Stomach (tissue), 9 donors: ENCODE results near the gene CCR5. TPM values are rescaled to one million over a fixed set of nuclear protein-coding genes. Genes with fewer than 3 reads are reported as not detected.

ENCODE experiments used
- DNase-seq, 2 donors: peaks; one replicate each; pipeline versions ENCODE4 v3.0.0 to v3.0.0-alpha.2; 2013 to 2019
- H3K27ac ChIP-seq, 5 donors: fragments of 200-600 bp in 4 of 5; sonication (generic) in 4 of 5; one replicate each; pipeline ENCODE4 v1.5.1; 2013 to 2019; ENCODE audit warnings: mild to moderate bottlenecking in 1 of 5, moderate library complexity in 1 of 5
- H3K27me3 ChIP-seq, 3 donors: fragments of 200-600 bp; sonication (generic); one replicate each; pipeline ENCODE4 v1.5.1; 2017 to 2019; ENCODE audit warnings: mixed run types in 1 of 3
- H3K36me3 ChIP-seq, 4 donors: fragments of 200-600 bp; sonication (generic); 1 replicate in 3 of 4; 2 replicates in 1 of 4; pipeline ENCODE4 v1.5.1; 2016 to 2019
- H3K4me1 ChIP-seq, 4 donors: fragments of 200-600 bp; sonication (generic); one replicate each; pipeline ENCODE4 v1.5.1; 2016 to 2019
- H3K4me3 ChIP-seq, 4 donors: fragments of 200-600 bp; sonication (generic) in 3 of 4; one replicate each; pipeline ENCODE4 v1.5.1; 2016 to 2019; ENCODE audit warnings: mild to moderate bottlenecking in 1 of 4
- H3K9me3 ChIP-seq, 4 donors: fragments of 200-600 bp; sonication (generic); one replicate each; pipeline ENCODE4 v1.5.1; 2016 to 2019
- EP300 ChIP-seq: sonication (generic); formaldehyde crosslinking; IDR thresholded peaks from one replicate; pipeline ENCODE4 v1.6.1; 2017; ENCODE audit warnings: antibody characterized with exemption
- POLR2A ChIP-seq, 4 donors: fragments of 450-650 bp; IDR thresholded peaks; one replicate each; pipeline ENCODE4 v1.6.1; 2016; ENCODE audit warnings: antibody characterized with exemption in 4 of 4, control low read depth in 2 of 4, mild to moderate bottlenecking in 1 of 4, moderate library complexity in 1 of 4
- POLR2AphosphoS5 ChIP-seq, 3 donors: sonication (generic); formaldehyde crosslinking; IDR thresholded peaks; one replicate each; pipeline ENCODE4 v1.6.1; 2016; ENCODE audit warnings: antibody characterized with exemption in 3 of 3
- WGBS, 5 donors: extraction: QIAGEN DNeasy Blood & Tissue Kit in 3 of 5; methylation state at CpG; one replicate each; pipeline versions ENCODE4 v1.1.5 to v1.1.7; 2013 to 2018; 5-methylcytosine and 5-hydroxymethylcytosine counted together
- intact Hi-C: fragments of 100-400 bp; cut with DNase I; formaldehyde crosslinking; loops from one replicate; pipeline ENCODE4 v1.15.1; 2023; ENCODE audit warnings: low total_unique reads
- polyA plus RNA-seq, 3 donors: library from polyadenylated mRNA; stranded (reverse); fragments of 200-250 nt; gene quantifications; one replicate each; pipeline ENCODE4 v1.2.3, GENCODE V29; 2013
- total RNA-seq, 5 donors: library from RNA; depleted of rRNA; stranded (reverse); fragments of >200 nt; gene quantifications; one replicate each; pipeline versions ENCODE4 v1.1.0 to v1.2.3, GENCODE V29; 2014 to 2016
- TF ChIP-seq, protein P1 (sequence below), 7 experiments: fragments of 450-650 bp in 4 of 7; fragments of 200-600 bp in 3 of 7; sonication (generic) in 3 of 7; IDR thresholded peaks; one replicate each; pipeline ENCODE4 v1.5.1; 2016 to 2019; ENCODE audit warnings: antibody characterized with exemption in 7 of 7, control low read depth in 2 of 7, mild to moderate bottlenecking in 1 of 7
- donor health status: healthy with polysubstance abuse.
- donor health status: Bipolar disorder and iron deficiency.
- donor health status: healthy.

The CCR5 gene
- total and polyA plus RNA-seq, 8 donors = 0.18 to 9.4 (median 0.68) TPM; not detected in 3

DNA sequence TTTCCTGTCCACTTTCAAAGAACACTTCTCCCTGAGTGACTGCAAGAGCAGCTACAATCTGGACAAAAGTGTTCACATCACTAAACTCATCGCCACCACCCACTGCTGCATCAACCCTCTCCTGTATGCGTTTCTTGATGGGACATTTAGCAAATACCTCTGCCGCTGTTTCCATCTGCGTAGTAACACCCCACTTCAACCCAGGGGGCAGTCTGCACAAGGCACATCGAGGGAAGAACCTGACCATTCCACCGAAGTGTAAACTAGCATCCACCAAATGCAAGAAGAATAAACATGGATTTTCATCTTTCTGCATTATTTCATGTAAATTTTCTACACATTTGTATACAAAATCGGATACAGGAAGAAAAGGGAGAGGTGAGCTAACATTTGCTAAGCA, 38.1 kb downstream of the CCR5 start:
- no peak overlapping the region for H3K4me3 ChIP-seq
- intact Hi-C loops = no loop called here
- DNase-seq = no peak
- no peaks in the 10 kb centered on the region for H3K27me3 ChIP-seq
- no peak overlapping the region for H3K27ac ChIP-seq
- H3K4me1 ChIP-seq = peaks cover 19 to 48% (median 37%) of the 10 kb centered on the region in 4 donors
- peaks cover 0 to 6% (median 0%) of the 10 kb centered on the region in 4 donors for H3K36me3 ChIP-seq
- 93 to 95% (median 94%) methylated on average over 7 of the region's 7 CpGs for WGBS, 5 donors
- no peaks in the 10 kb centered on the region for H3K9me3 ChIP-seq
- TF ChIP-seq, protein P1, sequence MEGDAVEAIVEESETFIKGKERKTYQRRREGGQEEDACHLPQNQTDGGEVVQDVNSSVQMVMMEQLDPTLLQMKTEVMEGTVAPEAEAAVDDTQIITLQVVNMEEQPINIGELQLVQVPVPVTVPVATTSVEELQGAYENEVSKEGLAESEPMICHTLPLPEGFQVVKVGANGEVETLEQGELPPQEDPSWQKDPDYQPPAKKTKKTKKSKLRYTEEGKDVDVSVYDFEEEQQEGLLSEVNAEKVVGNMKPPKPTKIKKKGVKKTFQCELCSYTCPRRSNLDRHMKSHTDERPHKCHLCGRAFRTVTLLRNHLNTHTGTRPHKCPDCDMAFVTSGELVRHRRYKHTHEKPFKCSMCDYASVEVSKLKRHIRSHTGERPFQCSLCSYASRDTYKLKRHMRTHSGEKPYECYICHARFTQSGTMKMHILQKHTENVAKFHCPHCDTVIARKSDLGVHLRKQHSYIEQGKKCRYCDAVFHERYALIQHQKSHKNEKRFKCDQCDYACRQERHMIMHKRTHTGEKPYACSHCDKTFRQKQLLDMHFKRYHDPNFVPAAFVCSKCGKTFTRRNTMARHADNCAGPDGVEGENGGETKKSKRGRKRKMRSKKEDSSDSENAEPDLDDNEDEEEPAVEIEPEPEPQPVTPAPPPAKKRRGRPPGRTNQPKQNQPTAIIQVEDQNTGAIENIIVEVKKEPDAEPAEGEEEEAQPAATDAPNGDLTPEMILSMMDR (IDR thresholded peaks at IDR 0.05) = no peak
- no peak for TF ChIP-seq POLR2AphosphoS5 (IDR thresholded peaks at IDR 0.05)
- TF ChIP-seq EP300 = no peak

DNA sequence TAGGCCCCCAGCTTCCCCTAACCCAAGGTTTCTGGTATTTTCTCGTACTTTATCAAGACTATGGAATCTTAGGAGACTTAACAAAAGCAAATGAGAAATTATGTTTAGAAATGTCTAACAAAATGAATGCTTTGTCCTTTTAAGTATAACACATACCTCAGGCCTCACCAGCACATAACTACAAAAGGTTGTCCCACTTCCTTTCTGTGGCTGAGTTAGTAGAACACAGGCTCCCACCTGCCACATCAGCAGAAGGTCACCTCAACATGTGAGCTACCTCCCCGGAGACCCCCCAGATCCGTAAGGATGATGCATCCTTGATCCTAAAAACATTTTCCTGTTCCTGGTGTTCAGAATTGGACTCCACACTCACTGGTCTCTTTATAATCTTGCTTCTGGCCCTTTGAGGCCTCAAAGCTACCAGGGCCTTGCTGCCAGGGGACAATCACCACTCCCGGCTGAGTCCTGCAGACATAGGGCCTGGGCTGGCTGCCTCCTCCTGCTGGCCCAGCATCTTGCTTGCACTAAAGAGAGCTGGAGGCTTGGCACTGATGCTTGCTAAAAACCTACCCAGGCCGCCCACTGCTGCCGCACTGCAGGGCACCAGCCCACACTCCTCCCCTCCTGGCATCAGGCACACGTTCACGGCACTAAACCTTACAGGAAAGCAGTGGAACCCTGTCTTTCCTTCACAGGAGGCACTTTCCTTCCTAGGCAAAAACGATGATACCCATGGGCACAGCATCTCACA, 39.2 kb downstream of the CCR5 start:
- H3K27me3 ChIP-seq = no peaks in the 10 kb centered on the region
- WGBS, 5 donors = 88 to 95% (median 92%) methylated on average over 9 of the region's 9 CpGs
- no peak overlapping the region for H3K4me3 ChIP-seq
- DNase-seq = no peak
- H3K4me1 ChIP-seq = peaks cover 19 to 42% (median 33%) of the 10 kb centered on the region in 4 donors
- TF ChIP-seq EP300 (no peak), POLR2AphosphoS5 (IDR thresholded peaks at IDR 0.05) (no peak), POLR2A (IDR thresholded peaks at IDR 0.05) (no peak)
- TF ChIP-seq, protein P1 (IDR thresholded peaks at IDR 0.05) = no peak
- H3K27ac ChIP-seq = no peak overlapping the region
- H3K9me3 ChIP-seq = no peaks in the 10 kb centered on the region
- peaks cover 0 to 6% (median 0%) of the 10 kb centered on the region in 4 donors for H3K36me3 ChIP-seq
- intact Hi-C loops = no loop called here

DNA sequence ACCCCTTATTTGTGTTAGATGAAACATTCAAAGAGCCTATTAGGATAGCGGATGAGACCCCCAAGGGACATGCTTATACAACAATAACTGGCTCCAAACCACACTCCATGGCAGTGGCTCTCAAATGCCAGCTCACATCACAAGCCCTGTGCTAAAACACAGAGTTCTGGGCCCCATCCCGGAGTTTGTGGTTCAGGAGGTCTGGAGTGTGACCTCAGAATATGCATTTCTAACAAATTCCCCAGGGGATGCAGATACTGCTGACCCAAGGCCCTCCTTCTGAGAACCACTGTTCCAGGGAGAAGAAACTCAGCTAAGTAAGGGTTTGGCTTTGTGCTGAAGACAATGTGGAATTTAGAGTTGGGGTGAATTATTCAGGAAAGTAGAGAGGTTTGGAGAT, 39.9 kb downstream of the CCR5 start:
- no peak for DNase-seq
- peaks cover 0 to 6% (median 0%) of the 10 kb centered on the region in 4 donors for H3K36me3 ChIP-seq
- peaks cover 16 to 34% (median 27%) of the 10 kb centered on the region in 4 donors for H3K4me1 ChIP-seq
- intact Hi-C loops = no loop called here
- WGBS, 5 donors = 91 to 94% (median 93%) methylated on average over 1 to 2 of the region's 2 CpGs
- no peaks in the 10 kb centered on the region for H3K27me3 ChIP-seq
- no peak overlapping the region for H3K4me3 ChIP-seq
- TF ChIP-seq POLR2AphosphoS5 (IDR thresholded peaks at IDR 0.05) = no peak
- no peak for TF ChIP-seq EP300
- TF ChIP-seq, protein P1 (IDR thresholded peaks at IDR 0.05) = no peak
- TF ChIP-seq POLR2A (IDR thresholded peaks at IDR 0.05) = no peak
- no peak overlapping the region for H3K27ac ChIP-seq
- H3K9me3 ChIP-seq = no peaks in the 10 kb centered on the region

DNA sequence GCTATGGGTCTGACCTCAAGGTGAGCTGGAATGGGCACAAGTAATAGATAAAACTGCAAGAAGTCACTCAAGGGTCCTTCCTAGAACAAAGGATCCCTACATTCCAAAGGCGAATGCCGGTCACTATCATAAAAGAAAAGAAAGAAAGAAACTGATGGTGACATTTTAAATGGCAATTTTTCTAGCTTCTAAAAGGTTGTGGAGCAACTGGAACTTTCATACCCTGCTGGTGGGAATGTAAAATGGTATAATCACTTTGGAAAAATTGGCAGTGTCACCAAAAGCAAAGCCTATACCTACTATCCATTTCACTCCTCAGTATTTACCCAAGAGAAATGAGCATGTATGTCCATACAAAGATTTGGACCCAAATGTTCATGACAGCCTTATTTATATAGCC, 40.5 kb downstream of the CCR5 start:
- TF ChIP-seq, protein P1 (IDR thresholded peaks at IDR 0.05) = no peak
- TF ChIP-seq EP300 (no peak), POLR2AphosphoS5 (IDR thresholded peaks at IDR 0.05) (no peak), POLR2A (IDR thresholded peaks at IDR 0.05) (no peak)
- no peak overlapping the region for H3K27ac ChIP-seq
- H3K9me3 ChIP-seq = no peaks in the 10 kb centered on the region
- H3K4me1 ChIP-seq = peaks cover 10 to 32% (median 21%) of the 10 kb centered on the region in 4 donors
- 76 to 97% (median 88%) methylated on average over 2 of the region's 2 CpGs for WGBS, 5 donors
- peaks cover 0 to 6% (median 0%) of the 10 kb centered on the region in 4 donors for H3K36me3 ChIP-seq
- DNase-seq = no peak
- H3K27me3 ChIP-seq = no peaks in the 10 kb centered on the region
- no peak overlapping the region for H3K4me3 ChIP-seq
- intact Hi-C loops = no loop called here
